BLaER1 treated with 17β-estradiol and CSF1 and Interleukin-3, amounts not matched to agents 10 nM and 100 nM (cell line): Measurements from ENCODE around the gene GTF2H1.

Source experiments
- H3K27ac ChIP-seq, 11 experiments: shearing (Covaris generic); formaldehyde crosslinking; 2 replicates each; pipeline ENCODE4 v1.8.1; 2022
- H3K27me3 ChIP-seq, 11 experiments: shearing (Covaris generic); formaldehyde crosslinking; 2 replicates each; pipeline ENCODE4 v1.8.1; 2022
- H3K36me3 ChIP-seq, 11 experiments: shearing (Covaris generic); formaldehyde crosslinking; 2 replicates each; pipeline ENCODE4 v1.8.1; 2022
- H3K4me1 ChIP-seq, 10 experiments: shearing (Covaris generic); formaldehyde crosslinking; 2 replicates each; pipeline ENCODE4 v1.8.1; 2022
- H3K4me2 ChIP-seq, 11 experiments: shearing (Covaris generic); formaldehyde crosslinking; 2 replicates each; pipeline ENCODE4 v1.8.1; 2022
- H3K4me3 ChIP-seq, 10 experiments: shearing (Covaris generic); formaldehyde crosslinking; 2 replicates each; pipeline ENCODE4 v1.8.1; 2022
- H3K9ac ChIP-seq, 11 experiments: shearing (Covaris generic); formaldehyde crosslinking; 2 replicates each; pipeline ENCODE4 v1.8.1; 2022
- H3K9me3 ChIP-seq, 11 experiments: shearing (Covaris generic); formaldehyde crosslinking; replicated peaks in 1 of 11; 2 replicates each; pipeline ENCODE4 v1.8.1; 2022
- H4K20me1 ChIP-seq, 11 experiments: shearing (Covaris generic); formaldehyde crosslinking; 2 replicates each; pipeline ENCODE4 v1.8.1; 2022
- Cebpa-rat ChIP-seq, 11 experiments: shearing (Covaris generic); IDR thresholded peaks; 2 replicates each; pipeline ENCODE4 v1.8.1; 2022

The GTF2H1 gene

GRCh38 chr11:18313965-18314763 is 8.2 kb upstream of the GTF2H1 start:
- peaks cover 52 to 100% (median 86%) of the 10 kb centered on the region in 11 experiments for H3K36me3 ChIP-seq
- H3K9ac ChIP-seq: no peak overlapping the region

GRCh38 chr11:18314784-18315523 is 7.4 kb upstream of the GTF2H1 start:
- Histone ChIP-seq H3K36me3 (peaks cover 44 to 100% (median 78%) of the 10 kb centered on the region in 11 experiments), H4K20me1 (peaks cover 0 to 85% (median 41%) of the 10 kb centered on the region in 11 experiments; a peak in 16 of 22 replicates), H3K9me3 (no peaks in the 10 kb centered on the region), H3K4me3 (no peak overlapping the region), H3K4me1 (peaks cover under 1 to 75% (median 27%) of the 10 kb centered on the region in 10 experiments; a peak in 18 of 20 replicates), H3K9ac (peak overlapping the region in 1 of 11 experiments; percentile 41; a peak in 3 of 22 replicates), H3K27me3 (no peaks in the 10 kb centered on the region), H3K4me2 (peak overlapping the region in 3 of 11 experiments; percentile 6 to 79 (median 61); a peak in 6 of 22 replicates), H3K27ac (peak overlapping the region in 3 of 11 experiments; percentile 11 to 50 (median 13); a peak in 2 of 22 replicates)
- TF ChIP-seq Cebpa-rat (IDR thresholded peaks at IDR 0.05): no peak

More at GRCh38 chr11:18313965-18314763, 8.2 kb upstream of the GTF2H1 start:
- H3K4me3 ChIP-seq: no peak overlapping the region
- peak overlapping the region in 4 of 11 experiments; percentile 6 to 79 (median 41); a peak in 6 of 22 replicates for H3K4me2 ChIP-seq
- H3K9me3 ChIP-seq: no peaks in the 10 kb centered on the region
- peaks cover 0 to 67% (median 19%) of the 10 kb centered on the region in 10 experiments; a peak in 13 of 20 replicates for H3K4me1 ChIP-seq
- peaks cover 0 to 84% (median 41%) of the 10 kb centered on the region in 11 experiments; a peak in 16 of 22 replicates for H4K20me1 ChIP-seq
- TF ChIP-seq Cebpa-rat (IDR thresholded peaks at IDR 0.05): no peak
- peak overlapping the region in 1 of 11 experiments; percentile 64; a peak in 2 of 22 replicates for H3K27ac ChIP-seq
- no peaks in the 10 kb centered on the region for H3K27me3 ChIP-seq

GRCh38 chr11:18315893-18316292 is 6.5 kb upstream of the GTF2H1 start:
- Histone ChIP-seq H3K9me3 (no peaks in the 10 kb centered on the region), H3K27me3 (no peaks in the 10 kb centered on the region), H3K27ac (no peak overlapping the region), H3K4me3 (no peak overlapping the region), H3K36me3 (peaks cover 34 to 92% (median 69%) of the 10 kb centered on the region in 11 experiments), H3K4me1 (peaks cover 10 to 80% (median 35%) of the 10 kb centered on the region in 10 experiments), H4K20me1 (peaks cover 0 to 86% (median 33%) of the 10 kb centered on the region in 11 experiments; a peak in 16 of 22 replicates), H3K9ac (no peak overlapping the region), H3K4me2 (peak overlapping the region in 2 of 11 experiments; percentile 61 to 79; a peak in 1 of 22 replicates)
- TF ChIP-seq Cebpa-rat (IDR thresholded peaks at IDR 0.05): no peak

- H3K4me1 ChIP-seq: peaks cover 13 to 64% (median 27%) of the 10 kb centered on the region in 10 experiments
- H3K4me3 ChIP-seq: no peak overlapping the region
These were observed 4.8 kb upstream of the GTF2H1 start for GRCh38 chr11:18317551-18317950.

GRCh38 chr11:18319914-18320313 is 2.5 kb upstream of the GTF2H1 start:
- H3K4me1 ChIP-seq: peaks cover 33 to 59% (median 45%) of the 10 kb centered on the region in 10 experiments
- no peaks in the 10 kb centered on the region for H3K9me3 ChIP-seq
- peak overlapping the region; percentile 77 to 94 (median 92) for H3K4me2 ChIP-seq
- H3K9ac ChIP-seq: peak overlapping the region in 7 of 11 experiments; percentile 92 to 99 (median 97); a peak in 15 of 22 replicates
- H4K20me1 ChIP-seq: peaks cover 1 to 52% (median 13%) of the 10 kb centered on the region in 11 experiments; a peak in 14 of 22 replicates
- TF ChIP-seq Cebpa-rat (IDR thresholded peaks at IDR 0.05): no peak
- no peaks in the 10 kb centered on the region for H3K27me3 ChIP-seq
- H3K4me3 ChIP-seq: peak overlapping the region in 9 of 10 experiments; percentile 70 to 84 (median 79); a peak in 14 of 20 replicates
- peak overlapping the region in 4 of 11 experiments; percentile 95 to 99 (median 98); a peak in 6 of 22 replicates for H3K27ac ChIP-seq
- H3K36me3 ChIP-seq: peaks cover 18 to 62% (median 34%) of the 10 kb centered on the region in 11 experiments

More at GRCh38 chr11:18317551-18317950, 4.8 kb upstream of the GTF2H1 start:
- Histone ChIP-seq H3K27ac (no peak overlapping the region), H4K20me1 (peaks cover 0 to 75% (median 28%) of the 10 kb centered on the region in 11 experiments; a peak in 16 of 22 replicates), H3K36me3 (peaks cover 22 to 75% (median 53%) of the 10 kb centered on the region in 11 experiments), H3K9ac (no peak overlapping the region), H3K4me2 (no peak overlapping the region), H3K27me3 (no peaks in the 10 kb centered on the region), H3K9me3 (no peaks in the 10 kb centered on the region)
- no peak for TF ChIP-seq Cebpa-rat (IDR thresholded peaks at IDR 0.05)

- TF ChIP-seq Cebpa-rat (IDR thresholded peaks at IDR 0.05): no peak
- Histone ChIP-seq H3K4me1 (peaks cover 38 to 59% (median 52%) of the 10 kb centered on the region in 10 experiments), H3K4me3 (peak overlapping the region; percentile 70 to 84 (median 80)), H4K20me1 (peaks cover 4 to 46% (median 12%) of the 10 kb centered on the region in 11 experiments; a peak in 14 of 22 replicates), H3K9me3 (no peaks in the 10 kb centered on the region), H3K4me2 (peak overlapping the region; percentile 77 to 94 (median 92)), H3K27ac (peak overlapping the region in 9 of 11 experiments; percentile 93 to 99 (median 98); a peak in 18 of 22 replicates), H3K27me3 (no peaks in the 10 kb centered on the region), H3K9ac (peak overlapping the region; percentile 88 to 99 (median 96); a peak in 21 of 22 replicates), H3K36me3 (peaks cover 24 to 62% (median 36%) of the 10 kb centered on the region in 11 experiments)
These were observed 1.8 kb upstream of the GTF2H1 start for GRCh38 chr11:18320617-18321016.

- no peak for TF ChIP-seq Cebpa-rat (IDR thresholded peaks at IDR 0.05)
- Histone ChIP-seq H3K9me3 (no peaks in the 10 kb centered on the region), H3K27ac (peak overlapping the region; percentile 93 to 99 (median 98)), H4K20me1 (peaks cover 0 to 49% (median 17%) of the 10 kb centered on the region in 11 experiments; a peak in 13 of 22 replicates), H3K27me3 (no peaks in the 10 kb centered on the region), H3K36me3 (peaks cover 27 to 62% (median 36%) of the 10 kb centered on the region in 11 experiments), H3K9ac (peak overlapping the region; percentile 88 to 99 (median 96)), H3K4me1 (peaks cover 38 to 67% (median 53%) of the 10 kb centered on the region in 10 experiments), H3K4me2 (peak overlapping the region; percentile 77 to 94 (median 92)), H3K4me3 (peak overlapping the region; percentile 70 to 84 (median 80))
These were observed 794 bp upstream of the GTF2H1 start for GRCh38 chr11:18321578-18321968.
